ENCODE results near the gene CACNB2. TPM values are rescaled to one million over a fixed set of nuclear protein-coding genes. Genes with fewer than 3 reads are reported as not detected.

Gene CACNB2
- total RNA-seq, 1 experiment from 2014 or later: 3.2 TPM

- Mint-ChIP-seq H3K27ac (no peak overlapping the region), H3K27me3 (ENCODE audit: low read depth) (no peaks in the 10 kb centered on the region), H3K4me1 (no peaks in the 10 kb centered on the region), H3K9me3 (peaks cover 6% of the 10 kb centered on the region; the same call in 1 of the 2 replicates), H3K36me3 (peaks cover 7% of the 10 kb centered on the region), H3K4me3 (no peak overlapping the region)
- ChIA-PET POLR2A (no interaction called here), CTCF (no interaction called here)
- DNase-seq (ENCODE audit: low spot score) (no peak), ATAC-seq (no peak)
- TF ChIP-seq, protein P1, sequence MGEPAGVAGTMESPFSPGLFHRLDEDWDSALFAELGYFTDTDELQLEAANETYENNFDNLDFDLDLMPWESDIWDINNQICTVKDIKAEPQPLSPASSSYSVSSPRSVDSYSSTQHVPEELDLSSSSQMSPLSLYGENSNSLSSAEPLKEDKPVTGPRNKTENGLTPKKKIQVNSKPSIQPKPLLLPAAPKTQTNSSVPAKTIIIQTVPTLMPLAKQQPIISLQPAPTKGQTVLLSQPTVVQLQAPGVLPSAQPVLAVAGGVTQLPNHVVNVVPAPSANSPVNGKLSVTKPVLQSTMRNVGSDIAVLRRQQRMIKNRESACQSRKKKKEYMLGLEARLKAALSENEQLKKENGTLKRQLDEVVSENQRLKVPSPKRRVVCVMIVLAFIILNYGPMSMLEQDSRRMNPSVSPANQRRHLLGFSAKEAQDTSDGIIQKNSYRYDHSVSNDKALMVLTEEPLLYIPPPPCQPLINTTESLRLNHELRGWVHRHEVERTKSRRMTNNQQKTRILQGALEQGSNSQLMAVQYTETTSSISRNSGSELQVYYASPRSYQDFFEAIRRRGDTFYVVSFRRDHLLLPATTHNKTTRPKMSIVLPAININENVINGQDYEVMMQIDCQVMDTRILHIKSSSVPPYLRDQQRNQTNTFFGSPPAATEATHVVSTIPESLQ (CRISPR knock-in tag; IDR thresholded peaks at IDR 0.05): no peak
- TF ChIP-seq ZSCAN18 (CRISPR knock-in tag; IDR thresholded peaks at IDR 0.05) (no peak), ETV6 (CRISPR knock-in tag; IDR thresholded peaks at IDR 0.05) (no peak), JUN (CRISPR knock-in tag; IDR thresholded peaks at IDR 0.05) (no peak), E2F4 (CRISPR knock-in tag; IDR thresholded peaks at IDR 0.05; ENCODE audit: borderline replicate concordance, low read depth) (no peak), KAT7 (CRISPR knock-in tag; IDR thresholded peaks at IDR 0.05; ENCODE audit: borderline replicate concordance) (no peak), RELA (CRISPR knock-in tag; IDR thresholded peaks at IDR 0.05; ENCODE audit: borderline replicate concordance) (no peak), ZNF219 (CRISPR knock-in tag; IDR thresholded peaks at IDR 0.05; ENCODE audit: borderline replicate concordance) (no peak), GTF2I (CRISPR knock-in tag; conservative IDR thresholded peaks at IDR 0.05) (no peak), JAZF1 (CRISPR knock-in tag; IDR thresholded peaks at IDR 0.05) (no peak), E2F1 (CRISPR knock-in tag; IDR thresholded peaks at IDR 0.05) (no peak), ELF4 (CRISPR knock-in tag; IDR thresholded peaks at IDR 0.05; ENCODE audit: low read depth) (no peak), PRRX2 (CRISPR knock-in tag; IDR thresholded peaks at IDR 0.05) (no peak), ZNF423 (CRISPR knock-in tag; IDR thresholded peaks at IDR 0.05) (no peak), NR2C2 (CRISPR knock-in tag; IDR thresholded peaks at IDR 0.05) (no peak)
- TF ChIP-seq, protein P2, sequence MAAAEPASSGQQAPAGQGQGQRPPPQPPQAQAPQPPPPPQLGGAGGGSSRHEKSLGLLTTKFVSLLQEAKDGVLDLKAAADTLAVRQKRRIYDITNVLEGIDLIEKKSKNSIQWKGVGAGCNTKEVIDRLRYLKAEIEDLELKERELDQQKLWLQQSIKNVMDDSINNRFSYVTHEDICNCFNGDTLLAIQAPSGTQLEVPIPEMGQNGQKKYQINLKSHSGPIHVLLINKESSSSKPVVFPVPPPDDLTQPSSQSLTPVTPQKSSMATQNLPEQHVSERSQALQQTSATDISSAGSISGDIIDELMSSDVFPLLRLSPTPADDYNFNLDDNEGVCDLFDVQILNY (CRISPR knock-in tag; IDR thresholded peaks at IDR 0.05): no peak
- TF ChIP-seq, protein P3, sequence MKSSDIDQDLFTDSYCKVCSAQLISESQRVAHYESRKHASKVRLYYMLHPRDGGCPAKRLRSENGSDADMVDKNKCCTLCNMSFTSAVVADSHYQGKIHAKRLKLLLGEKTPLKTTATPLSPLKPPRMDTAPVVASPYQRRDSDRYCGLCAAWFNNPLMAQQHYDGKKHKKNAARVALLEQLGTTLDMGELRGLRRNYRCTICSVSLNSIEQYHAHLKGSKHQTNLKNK (CRISPR knock-in tag; IDR thresholded peaks at IDR 0.05): no peak
- TF ChIP-seq, protein P4, sequence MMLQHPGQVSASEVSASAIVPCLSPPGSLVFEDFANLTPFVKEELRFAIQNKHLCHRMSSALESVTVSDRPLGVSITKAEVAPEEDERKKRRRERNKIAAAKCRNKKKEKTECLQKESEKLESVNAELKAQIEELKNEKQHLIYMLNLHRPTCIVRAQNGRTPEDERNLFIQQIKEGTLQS (CRISPR knock-in tag; conservative IDR thresholded peaks at IDR 0.05): no peak
- TF ChIP-seq, protein P5, sequence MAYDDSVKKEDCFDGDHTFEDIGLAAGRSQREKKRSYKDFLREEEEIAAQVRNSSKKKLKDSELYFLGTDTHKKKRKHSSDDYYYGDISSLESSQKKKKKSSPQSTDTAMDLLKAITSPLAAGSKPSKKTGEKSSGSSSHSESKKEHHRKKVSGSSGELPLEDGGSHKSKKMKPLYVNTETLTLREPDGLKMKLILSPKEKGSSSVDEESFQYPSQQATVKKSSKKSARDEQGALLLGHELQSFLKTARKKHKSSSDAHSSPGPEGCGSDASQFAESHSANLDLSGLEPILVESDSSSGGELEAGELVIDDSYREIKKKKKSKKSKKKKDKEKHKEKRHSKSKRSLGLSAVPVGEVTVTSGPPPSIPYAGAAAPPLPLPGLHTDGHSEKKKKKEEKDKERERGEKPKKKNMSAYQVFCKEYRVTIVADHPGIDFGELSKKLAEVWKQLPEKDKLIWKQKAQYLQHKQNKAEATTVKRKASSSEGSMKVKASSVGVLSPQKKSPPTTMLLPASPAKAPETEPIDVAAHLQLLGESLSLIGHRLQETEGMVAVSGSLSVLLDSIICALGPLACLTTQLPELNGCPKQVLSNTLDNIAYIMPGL (CRISPR knock-in tag; IDR thresholded peaks at IDR 0.05): no peak
These were observed 17.7 kb downstream of the CACNB2 start for GRCh38 chr10:18157881-18158280.
